ENCODE measurements around the gene PSME3. TPM values are rescaled to one million over a fixed set of nuclear protein-coding genes. Genes with fewer than 3 reads are reported as not detected.

Gene PSME3
- total and polyA plus RNA-seq, 2 experiments from 2014 or later, result 86.4 to 99.5 TPM

DNA sequence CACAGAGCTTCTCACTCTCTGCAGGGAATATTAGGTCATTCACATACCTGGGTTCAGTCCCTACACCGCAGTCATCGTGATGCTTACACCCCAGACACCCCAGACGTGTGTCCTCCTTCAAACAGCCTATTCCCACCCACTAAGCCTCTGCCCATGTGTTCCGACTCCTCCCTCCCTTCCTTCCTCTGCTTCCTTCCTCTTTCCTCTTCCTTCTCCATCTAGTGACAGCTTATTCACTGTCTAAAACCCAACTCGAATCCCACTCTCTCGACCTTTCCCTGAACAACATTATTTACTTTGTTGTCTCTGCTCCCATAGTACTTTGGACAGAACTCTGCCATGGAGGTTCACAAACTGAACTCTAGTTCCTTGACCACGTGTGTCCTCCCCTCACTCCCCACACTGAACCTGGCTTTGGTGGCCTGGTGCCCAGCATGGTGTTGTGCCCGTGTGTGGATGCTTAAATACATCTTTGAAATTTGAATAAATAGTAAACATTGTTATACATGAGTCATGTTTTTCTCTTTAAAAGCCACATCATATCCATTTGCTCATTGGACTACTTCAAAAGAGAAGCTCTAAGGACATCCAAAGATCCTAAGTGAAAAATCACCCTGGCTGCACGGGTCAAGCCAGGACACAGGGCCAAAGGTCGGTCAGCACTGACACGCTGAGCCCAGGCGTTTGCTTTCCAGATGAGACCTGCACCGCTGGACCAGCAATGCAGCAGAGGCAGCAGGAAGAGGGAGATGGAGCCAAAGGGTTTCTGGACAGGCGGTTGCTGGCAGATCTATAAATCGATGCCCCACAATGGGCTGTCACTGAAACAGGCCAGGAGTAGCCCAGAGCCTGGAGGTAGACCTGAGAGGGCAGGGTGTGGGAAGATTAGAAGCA lies 53.3 kb downstream of the PSME3 start:
- Histone ChIP-seq H3K79me2 (no peaks in the 10 kb centered on the region), H3K27ac (no peak overlapping the region), H3K4me1 (ENCODE audit: insufficient read depth) (peaks cover 5% of the 10 kb centered on the region), H2AFZ (no peak overlapping the region), H3K9me3 (ENCODE audit: low read depth) (no peaks in the 10 kb centered on the region), H3K4me2 (no peak overlapping the region), H3K4me3 (no peak overlapping the region), H3K36me3 (replicated peaks; ENCODE audit: insufficient read depth, low read depth) (no peaks in the 10 kb centered on the region), H3K9me2 (replicated peaks; ENCODE audit: insufficient read depth) (no peaks in the 10 kb centered on the region), H3K27me3 (no peaks in the 10 kb centered on the region), H4K20me1 (ENCODE audit: insufficient read depth, poor library complexity, severe bottlenecking) (no peaks in the 10 kb centered on the region)
- no peak for DNase-seq (ENCODE audit: low spot score)
- WGBS (ENCODE audit: low lambda C conversion rate, missing lambda C conversion rate), result 71% methylated on average over 15 of the region's 15 CpGs
- TF ChIP-seq EZH2 (IDR thresholded peaks at IDR 0.05; ENCODE audit: borderline replicate concordance) (no peak), EZH2phosphoT487 (IDR thresholded peaks at IDR 0.05; ENCODE audit: low read depth, severe bottlenecking, unreplicated experiment) (no peak)

DNA sequence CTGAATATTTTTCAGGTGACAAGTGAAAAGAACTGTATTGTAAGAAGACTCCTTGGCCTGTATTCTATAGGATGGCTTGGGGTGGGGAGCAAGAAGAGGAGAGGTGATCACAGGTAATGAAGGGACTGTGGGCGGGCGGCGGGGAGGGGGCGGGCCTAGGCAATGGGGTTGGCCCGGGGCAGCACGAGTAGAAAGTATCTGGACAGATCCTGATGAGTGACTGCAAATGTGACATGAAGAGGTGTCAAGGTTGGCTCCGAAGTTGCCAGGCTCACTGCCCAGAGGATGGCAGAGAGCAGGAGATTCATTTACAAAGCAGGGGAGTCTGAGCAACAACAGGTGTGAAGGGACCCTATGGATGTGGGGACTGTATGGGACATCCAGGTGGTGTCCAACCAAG lies 56.6 kb downstream of the PSME3 start:
- Histone ChIP-seq H3K4me3 (no peak overlapping the region), H3K4me2 (no peak overlapping the region), H3K9me3 (ENCODE audit: low read depth) (no peaks in the 10 kb centered on the region), H3K9me2 (replicated peaks; ENCODE audit: insufficient read depth) (no peaks in the 10 kb centered on the region), H2AFZ (no peak overlapping the region), H3K79me2 (no peaks in the 10 kb centered on the region), H3K27ac (no peak overlapping the region), H3K27me3 (no peaks in the 10 kb centered on the region), H4K20me1 (ENCODE audit: insufficient read depth, poor library complexity, severe bottlenecking) (no peaks in the 10 kb centered on the region), H3K36me3 (replicated peaks; ENCODE audit: insufficient read depth, low read depth) (no peaks in the 10 kb centered on the region), H3K4me1 (ENCODE audit: insufficient read depth) (peaks cover 21% of the 10 kb centered on the region)
- whole genome bisulfite sequencing (ENCODE audit: low lambda C conversion rate, missing lambda C conversion rate), result 92% methylated on average over 7 of the region's 7 CpGs
- TF ChIP-seq CTCF (IDR thresholded peaks at IDR 0.05; ENCODE audit: poor library complexity), result no peak
- no peak for TF ChIP-seq EZH2 (IDR thresholded peaks at IDR 0.05; ENCODE audit: borderline replicate concordance)
- no peak for TF ChIP-seq EZH2phosphoT487 (IDR thresholded peaks at IDR 0.05; ENCODE audit: low read depth, severe bottlenecking, unreplicated experiment)
- DNase-seq (ENCODE audit: low spot score), result no peak

GRCh38 chr17:42891539-42892152 lies 58.4 kb downstream of the PSME3 start:
- no peak for TF ChIP-seq CTCF (IDR thresholded peaks at IDR 0.05; ENCODE audit: poor library complexity)
- no peak for TF ChIP-seq EZH2phosphoT487 (IDR thresholded peaks at IDR 0.05; ENCODE audit: low read depth, severe bottlenecking, unreplicated experiment)
- no peak for TF ChIP-seq EZH2 (IDR thresholded peaks at IDR 0.05; ENCODE audit: borderline replicate concordance)
- Histone ChIP-seq H3K79me2 (no peaks in the 10 kb centered on the region), H3K9me2 (replicated peaks; ENCODE audit: insufficient read depth) (no peaks in the 10 kb centered on the region), H4K20me1 (ENCODE audit: insufficient read depth, poor library complexity, severe bottlenecking) (no peaks in the 10 kb centered on the region), H3K27me3 (no peaks in the 10 kb centered on the region), H3K36me3 (replicated peaks; ENCODE audit: insufficient read depth, low read depth) (no peaks in the 10 kb centered on the region), H3K27ac (peak overlapping the region; percentile 4), H3K4me1 (ENCODE audit: insufficient read depth) (peaks cover 21% of the 10 kb centered on the region), H3K9me3 (ENCODE audit: low read depth) (no peaks in the 10 kb centered on the region), H2AFZ (no peak overlapping the region), H3K4me3 (no peak overlapping the region), H3K4me2 (no peak overlapping the region)
- whole genome bisulfite sequencing (ENCODE audit: low lambda C conversion rate, missing lambda C conversion rate), result 38% methylated on average over 10 of the region's 10 CpGs
- DNase-seq (ENCODE audit: low spot score), result peak; percentile 50

DNA sequence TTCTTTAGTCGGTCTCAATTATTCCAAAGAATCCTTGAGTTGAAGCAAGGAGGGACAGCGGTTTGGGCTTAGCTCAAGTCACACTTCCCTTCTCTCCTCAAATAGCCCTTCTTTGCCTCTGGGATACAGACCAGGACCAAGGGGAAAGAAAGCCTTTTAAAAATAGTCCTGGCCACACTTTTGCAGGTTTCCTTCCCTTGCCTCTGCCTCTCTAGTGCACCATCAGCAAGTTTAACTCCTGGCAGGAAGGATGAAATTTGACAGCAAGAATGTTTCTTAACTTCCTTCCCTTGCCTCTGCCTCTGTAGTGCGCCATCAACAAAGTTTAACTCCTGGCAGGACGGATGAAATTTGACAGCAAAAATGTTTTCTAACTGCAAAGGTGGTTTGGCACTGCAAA lies 60.2 kb downstream of the PSME3 start:
- no peak for DNase-seq (ENCODE audit: low spot score)
- Histone ChIP-seq H4K20me1 (ENCODE audit: insufficient read depth, poor library complexity, severe bottlenecking) (no peaks in the 10 kb centered on the region), H3K27ac (no peak overlapping the region), H2AFZ (no peak overlapping the region), H3K4me3 (no peak overlapping the region), H3K36me3 (replicated peaks; ENCODE audit: insufficient read depth, low read depth) (no peaks in the 10 kb centered on the region), H3K4me2 (no peak overlapping the region), H3K9me2 (replicated peaks; ENCODE audit: insufficient read depth) (no peaks in the 10 kb centered on the region), H3K27me3 (no peaks in the 10 kb centered on the region), H3K4me1 (ENCODE audit: insufficient read depth) (peaks cover 21% of the 10 kb centered on the region), H3K79me2 (no peaks in the 10 kb centered on the region), H3K9me3 (ENCODE audit: low read depth) (no peaks in the 10 kb centered on the region)
- TF ChIP-seq EZH2phosphoT487 (IDR thresholded peaks at IDR 0.05; ENCODE audit: low read depth, severe bottlenecking, unreplicated experiment), result no peak
- TF ChIP-seq EZH2 (IDR thresholded peaks at IDR 0.05; ENCODE audit: borderline replicate concordance), result no peak
- TF ChIP-seq CTCF (IDR thresholded peaks at IDR 0.05; ENCODE audit: poor library complexity), result no peak
- 76% methylated on average over 4 of the region's 4 CpGs for WGBS (ENCODE audit: low lambda C conversion rate, missing lambda C conversion rate)
